HepG2 (cell line): ENCODE measurements around the gene RTP1. TPM values are rescaled to one million over a fixed set of nuclear protein-coding genes. Genes with fewer than 3 reads are reported as not detected.

ENCODE experiments used
- ATAC-seq: fragments of 200-7000 bp; cut with Tn5 transposase; 3 replicates; pipeline ENCODE4 v1.9.1; 2020; ENCODE audit warnings: mild to moderate bottlenecking, moderate library complexity
- BruUV-seq: library from RNA; stranded (reverse); fragments of 400-500 nt; replicated peaks from 2 replicates; lab custom pipeline; 2021; lab: Mats Ljungman, UMichigan
- CTCF ChIA-PET: fragments of 300-600 bp; formaldehyde crosslinking; extraction: SDS; loops from one replicate; lab custom pipeline; 2021; ENCODE audit warnings: low total read pairs, inconsistent platforms, low intra/inter-chr PET ratio; lab: Yijun Ruan, JAX
- POLR2A ChIA-PET: fragments of 350-600 bp; sonication (Branson Sonifier 250); formaldehyde crosslinking; loops from one replicate; lab custom pipeline; 2020; ENCODE audit warnings: antibody characterized with exemption, inconsistent platforms; lab: Yijun Ruan, JAX
- DNase-seq: peaks from one replicate; pipeline ENCODE4 v3.0.0-alpha.2; 2015; ENCODE audit warnings: low spot score
- FAIRE-seq: peaks from 3 replicates; lab custom pipeline; 2011; peaks lifted over from hg19 to GRCh38; lab: Jason Lieb, UNC
- H2AFZ ChIP-seq: one replicate; pipeline ENCODE4 v1.6.1; 2011; ENCODE audit warnings: low read length, inconsistent platforms
- H3K27ac ChIP-seq: fragments of 300-600 bp; 3 replicates; pipeline ENCODE4 v1.8.0; 2011; ENCODE audit warnings: mixed run types, mild to moderate bottlenecking, mixed read lengths, low read length, inconsistent platforms; ENCODE audit not compliant: insufficient read depth; ENCODE audit errors: extremely low read length
- H3K27me3 ChIP-seq, 2 experiments: fragments of 200-600 bp in 1 of 2; 2 replicates in 1 of 2; 3 replicates in 1 of 2; pipeline versions ENCODE4 v1.6.0 to v1.8.0; 2011; ENCODE audit warnings: low read length in 2 of 2, mild to moderate bottlenecking in 2 of 2, moderate library complexity in 2 of 2, inconsistent platforms in 1 of 2; ENCODE audit not compliant: insufficient read depth in 2 of 2, control insufficient read depth in 1 of 2
- H3K36me3 ChIP-seq, 2 experiments: fragments of 200-600 bp in 1 of 2; replicated peaks in 1 of 2; 2 replicates in 1 of 2; 3 replicates in 1 of 2; pipeline versions ENCODE4 v1.5.1 to v1.8.0; 2011; ENCODE audit warnings: low read length in 2 of 2, inconsistent platforms in 1 of 2; ENCODE audit not compliant: insufficient read depth in 2 of 2, control insufficient read depth in 1 of 2
- H3K4me1 ChIP-seq: 2 replicates; pipeline ENCODE4 v1.5.1; 2012; ENCODE audit warnings: low read length, inconsistent platforms; ENCODE audit not compliant: insufficient read depth
- H3K4me2 ChIP-seq: 2 replicates; pipeline ENCODE4 v1.6.0; 2011; ENCODE audit warnings: low read depth, low read length, inconsistent platforms
- H3K4me3 ChIP-seq, 3 experiments: fragments of 200-600 bp in 1 of 3; sonication (generic), shearing (Covaris generic) in 1 of 3; replicated peaks in 1 of 3; 2 replicates each; pipeline ENCODE4 v1.5.1; 2011 to 2016; ENCODE audit warnings: low read length in 3 of 3, inconsistent platforms in 2 of 3, low read depth in 2 of 3, mild to moderate bottlenecking in 2 of 3, control low read depth in 1 of 3, mixed read lengths in 1 of 3; ENCODE audit not compliant: insufficient read depth in 1 of 3
- H3K79me2 ChIP-seq: one replicate; pipeline ENCODE4 v1.6.1; 2011; ENCODE audit warnings: low read length, inconsistent platforms; ENCODE audit not compliant: insufficient read depth
- H3K9ac ChIP-seq: 2 replicates; pipeline ENCODE4 v1.6.0; 2011; ENCODE audit warnings: mild to moderate bottlenecking, low read depth, low read length, inconsistent platforms; ENCODE audit not compliant: insufficient read depth
- H3K9me3 ChIP-seq: 2 replicates; pipeline ENCODE4 v1.5.1; 2012; ENCODE audit warnings: mild to moderate bottlenecking, low read length
- H4K20me1 ChIP-seq: 2 replicates; pipeline ENCODE4 v1.6.0; 2011; ENCODE audit warnings: inconsistent platforms, mild to moderate bottlenecking, low read length, moderate library complexity; ENCODE audit not compliant: insufficient read depth
- E2F5 ChIP-seq: sonication (generic); formaldehyde crosslinking; conservative IDR thresholded peaks from 2 replicates; pipeline ENCODE4 v1.4.0; 2020; ENCODE audit warnings: missing genetic modification reagents
- ELF4 ChIP-seq: sonication (generic); formaldehyde crosslinking; IDR thresholded peaks from 2 replicates; pipeline ENCODE4 v1.5.0; 2020; ENCODE audit warnings: missing genetic modification reagents, mild to moderate bottlenecking, moderate library complexity, borderline replicate concordance
- REST ChIP-seq, 2 experiments: IDR thresholded peaks; 2 replicates each; pipeline ENCODE4 v1.6.1; 2011 to 2012; ENCODE audit warnings: low read length in 2 of 2, borderline replicate concordance in 1 of 2, low read depth in 1 of 2, mild to moderate bottlenecking in 1 of 2, moderate library complexity in 1 of 2
- SATB2 ChIP-seq: sonication (generic); formaldehyde crosslinking; IDR thresholded peaks from 2 replicates; pipeline ENCODE4 v1.5.0; 2020; ENCODE audit warnings: missing genetic modification reagents
- ZNF225 ChIP-seq: sonication (generic); formaldehyde crosslinking; IDR thresholded peaks from 2 replicates; pipeline ENCODE4 v1.4.0; 2020; ENCODE audit warnings: mild to moderate bottlenecking, missing genetic modification reagents
- ZNF264 ChIP-seq: sonication (generic); formaldehyde crosslinking; IDR thresholded peaks from 2 replicates; pipeline ENCODE4 v1.4.0; 2020; ENCODE audit warnings: missing genetic modification reagents
- WGBS: methylation state at CpG from one replicate; pipeline ENCODE4 v1.1.6; 2017; ENCODE audit warnings: low lambda C conversion rate; 5-methylcytosine and 5-hydroxymethylcytosine counted together
- in situ Hi-C: cut with HindIII; loops from 2 replicates; pipeline ENCODE4 v1.10.0; 2017; ENCODE audit warnings: low pct_unique_long_range_greater_than_20kb; ENCODE audit not compliant: extremely low pct_ligation_motif_present
- intact Hi-C: fragments of 100-400 bp; cut with micrococcal nuclease; formaldehyde crosslinking; loops from one replicate; pipeline ENCODE4 v1.10.0; 2022; ENCODE audit not compliant: unreplicated experiment
- polyA plus RNA-seq, 8 experiments: library from polyadenylated mRNA; depleted of rRNA in 3 of 8; stranded (reverse) in 7 of 8; unstranded in 1 of 8; fragments of >200 nt; fragmentation: Illumina TruSeq in 4 of 8; extraction: Trizol in 4 of 8; gene quantifications; 2 replicates each; pipeline versions ENCODE4 v1.2.1 to v1.2.3, GENCODE V29; 2011 to 2016; ENCODE audit warnings: low read depth in 4 of 8, missing spikeins in 1 of 8, mixed read lengths in 1 of 8; ENCODE audit not compliant: insufficient read depth in 1 of 8
- total RNA-seq, 5 experiments: library from RNA; depleted of rRNA; stranded (reverse); fragments of >200 nt; fragmentation: Illumina TruSeq; extraction: Trizol; gene quantifications; 2 replicates each; pipeline ENCODE4 v1.2.3, GENCODE V29; 2016; ENCODE audit warnings: low read depth in 1 of 5

RTP1 gene
- total and polyA plus RNA-seq, 2 of the 13 experiments (the other 11 are each of a cell fraction or from before 2014, with no cell fraction given), result not detected

- H3K9me3 ChIP-seq, result no peaks in the 10 kb centered on the region
- H3K36me3 ChIP-seq, result no peaks in the 10 kb centered on the region
- no TSS peak for BruUV-seq
- H3K4me1 ChIP-seq, result no peaks in the 10 kb centered on the region
- 64% methylated on average over 7 of the region's 7 CpGs for WGBS
- no peak overlapping the region for H3K4me3 ChIP-seq
- in situ Hi-C loops (no loop called here), intact Hi-C loops (no loop called here)
- no peaks in the 10 kb centered on the region for H4K20me1 ChIP-seq
- TF ChIP-seq E2F5, result no peak
- no peak for TF ChIP-seq SATB2 (CRISPR knock-in tag)
- TF ChIP-seq ZNF225 (CRISPR knock-in tag), result no peak
- TF ChIP-seq ZNF264, result no peak
- TF ChIP-seq REST (IDR thresholded peaks at IDR 0.05; ENCODE audit: borderline replicate concordance in 1 of 2, low read depth in 1 of 2, low read length in 2 of 2), result no peak
- no peak for TF ChIP-seq ELF4 (CRISPR knock-in tag)
- ATAC-seq (no peak), DNase-seq (no peak), FAIRE-seq (no peak)
- H3K27ac ChIP-seq, result no peak overlapping the region
- H3K9ac ChIP-seq, result no peak overlapping the region
- H3K27me3 ChIP-seq, result no peaks in the 10 kb centered on the region; a peak in 1 of 5 replicates
- H3K4me2 ChIP-seq, result no peak overlapping the region
- no peak overlapping the region for H2AFZ ChIP-seq
- POLR2A ChIA-PET, result no interaction called here
- H3K79me2 ChIP-seq, result no peaks in the 10 kb centered on the region
- CTCF ChIA-PET, result no interaction called here
These were observed 15.7 kb upstream of the RTP1 start for GRCh38 chr3:187181454-187182170.
